GM12878 (cell line): Measurements from ENCODE around the gene B4GALNT2. TPM values are rescaled to one million over a fixed set of nuclear protein-coding genes. Genes with fewer than 3 reads are reported as not detected.

Experiments
- BCLAF1 ChIP-seq: fragments of 450-650 bp; IDR thresholded peaks from 2 replicates; pipeline ENCODE4 v1.6.1; 2017; ENCODE audit warnings: antibody characterized with exemption, mild to moderate bottlenecking, moderate library complexity
- CHD4 ChIP-seq: fragments of 200-600 bp; sonication (generic); IDR thresholded peaks from 2 replicates; pipeline ENCODE4 v1.6.1; 2016; ENCODE audit warnings: mild to moderate bottlenecking
- CTCF ChIP-seq, 3 experiments: IDR thresholded peaks in 2 of 3; conservative IDR thresholded peaks in 1 of 3; 2 replicates each; pipeline ENCODE4 v1.5.1; 2011; ENCODE audit warnings: low read depth in 3 of 3, low read length in 3 of 3, mild to moderate bottlenecking in 3 of 3, control low read depth in 2 of 3, moderate library complexity in 2 of 3, inconsistent platforms in 1 of 3, mixed read lengths in 1 of 3; ENCODE audit not compliant: control insufficient read depth in 2 of 3, insufficient read depth in 1 of 3; ENCODE audit errors: extremely low read depth in 1 of 3
- EZH2 ChIP-seq: IDR thresholded peaks from 2 replicates; pipeline ENCODE4 v1.6.1; 2012; ENCODE audit warnings: low read depth, mild to moderate bottlenecking, control low read depth, inconsistent platforms, low read length, borderline replicate concordance; ENCODE audit not compliant: control insufficient read depth
- FOS ChIP-seq: IDR thresholded peaks from 3 replicates; pipeline ENCODE4 v1.6.1; 2011; ENCODE audit warnings: borderline replicate concordance; ENCODE audit not compliant: insufficient read length; ENCODE audit errors: extremely low read depth
- FOXK2 ChIP-seq: fragments of 450-650 bp; IDR thresholded peaks from 2 replicates; pipeline ENCODE4 v1.6.1; 2017; ENCODE audit warnings: mild to moderate bottlenecking, moderate library complexity
- GABPA ChIP-seq: IDR thresholded peaks from 2 replicates; pipeline ENCODE4 v1.6.1; 2014; ENCODE audit warnings: antibody characterized with exemption, low read depth, mild to moderate bottlenecking, inconsistent platforms
- HDAC2 ChIP-seq: fragments of 200-600 bp; sonication (generic); IDR thresholded peaks from 2 replicates; pipeline ENCODE4 v1.6.1; 2017
- HDGF ChIP-seq: fragments of 450-650 bp; IDR thresholded peaks from 2 replicates; pipeline ENCODE4 v1.6.1; 2016; ENCODE audit warnings: antibody characterized with exemption
- IKZF2 ChIP-seq, 2 experiments: fragments of 450-650 bp; IDR thresholded peaks; 2 replicates each; pipeline ENCODE4 v1.6.1; 2017; ENCODE audit warnings: mild to moderate bottlenecking in 2 of 2, moderate library complexity in 2 of 2
- IRF5 ChIP-seq: fragments of 450-650 bp; IDR thresholded peaks from 2 replicates; pipeline ENCODE4 v1.6.1; 2017; ENCODE audit warnings: borderline replicate concordance
- JUNB ChIP-seq: IDR thresholded peaks from 2 replicates; pipeline ENCODE4 v1.6.1; 2016; ENCODE audit warnings: antibody characterized with exemption, mild to moderate bottlenecking
- JUND ChIP-seq: IDR thresholded peaks from 2 replicates; pipeline ENCODE4 v1.6.1; 2012; ENCODE audit warnings: low read depth, mild to moderate bottlenecking, low read length, improper control_type of control experiment, moderate library complexity
- RFX5 ChIP-seq: IDR thresholded peaks from 2 replicates; pipeline ENCODE4 v1.6.1; 2011; ENCODE audit warnings: low read depth, low read length, improper control_type of control experiment
- SKIL ChIP-seq: fragments of 450-650 bp; IDR thresholded peaks from 2 replicates; pipeline ENCODE4 v1.6.1; 2017; ENCODE audit warnings: mild to moderate bottlenecking, low read depth, inconsistent platforms; ENCODE audit not compliant: poor library complexity, severe bottlenecking
- SMAD1 ChIP-seq: fragments of 450-650 bp; IDR thresholded peaks from 2 replicates; pipeline ENCODE4 v1.6.1; 2018; ENCODE audit warnings: mild to moderate bottlenecking, low read depth; ENCODE audit not compliant: partially characterized antibody
- SMC3 ChIP-seq: IDR thresholded peaks from 2 replicates; pipeline ENCODE4 v1.6.1; 2011; ENCODE audit warnings: low read length, improper control_type of control experiment, borderline replicate concordance
- STAT3 ChIP-seq: IDR thresholded peaks from 2 replicates; pipeline ENCODE4 v1.6.1; 2011; ENCODE audit warnings: low read depth, low read length, improper control_type of control experiment
- TCF12 ChIP-seq: IDR thresholded peaks from 2 replicates; pipeline ENCODE4 v1.6.1; 2011; ENCODE audit warnings: low read depth, mild to moderate bottlenecking, low read length
- ZNF24 ChIP-seq: fragments of 450-650 bp; IDR thresholded peaks from 2 replicates; pipeline ENCODE4 v1.6.1; 2017; ENCODE audit warnings: antibody characterized with exemption, mild to moderate bottlenecking
- polyA plus RNA-seq, 11 experiments: library from polyadenylated mRNA; depleted of rRNA in 4 of 11; unstranded in 6 of 11; stranded (reverse) in 5 of 11; fragments of >200 nt; fragmentation: Nextera tagmentation in 4 of 11; fragmentation: Illumina TruSeq in 1 of 11; extraction: Ambion mirVana in 4 of 11; extraction: Trizol in 1 of 11; gene quantifications; 1 replicate in 1 of 11; 2 replicates in 10 of 11; pipeline versions ENCODE4 v1.2.1 to v1.2.3, GENCODE V29; 2011 to 2016; ENCODE audit warnings: inconsistent platforms in 2 of 11, missing spikeins in 2 of 11, low read depth in 1 of 11
- total RNA-seq, 4 experiments: library from RNA; depleted of rRNA in 3 of 4; stranded (reverse); fragments of >200 nt in 3 of 4; fragmentation: Illumina TruSeq in 1 of 4; extraction: Trizol in 1 of 4; gene quantifications; 2 replicates each; pipeline versions ENCODE4 v1.2.1 to v1.2.3, GENCODE V29; 2013 to 2021

The B4GALNT2 gene
- total and polyA plus RNA-seq, 10 of the 15 experiments (the other 5 are each of a cell fraction or from before 2014, with no cell fraction given), result not detected

GRCh38 chr17:49191917-49192741 is 59.6 kb downstream of the B4GALNT2 start (continued):
- peak; percentile 100 for TF ChIP-seq ZNF24
- no peak for TF ChIP-seq JUND
- TF ChIP-seq FOS, result no peak
- no peak for TF ChIP-seq CHD4
- TF ChIP-seq SMC3, result no peak; the same call in 1 of the 2 replicates
- peak; percentile 32 to 54 (median 37); a peak in 4 of 6 replicates for TF ChIP-seq CTCF (IDR thresholded peaks at IDR 0.05 in 2 of 3, conservative IDR thresholded peaks at IDR 0.05 in 1 of 3; ENCODE audit: control insufficient read depth in 2 of 3, extremely low read depth in 1 of 3, insufficient read depth in 1 of 3, low read depth in 3 of 3, low read length in 3 of 3)
- TF ChIP-seq BCLAF1, result no peak
- TF ChIP-seq SMAD1, result peak; percentile 54
- peak; percentile 77; the same call in 1 of the 2 replicates for TF ChIP-seq GABPA
- no peak for TF ChIP-seq JUNB
- no peak for TF ChIP-seq STAT3
- TF ChIP-seq HDAC2, result 0 out of 2 replicates have a peak, but pooled peaks have one; percentile 63
- peak; percentile 58 to 73 for TF ChIP-seq IKZF2 (IDR thresholded peaks at IDR 0.05)
- peak; percentile 54; the same call in 1 of the 2 replicates for TF ChIP-seq FOXK2
- TF ChIP-seq IRF5, result 0 out of 2 replicates have a peak, but pooled peaks have one; percentile 16
- TF ChIP-seq HDGF, result peak; percentile 37; the same call in 1 of the 2 replicates
- no peak for TF ChIP-seq RFX5
- TF ChIP-seq SKIL, result peak; percentile 75
- TF ChIP-seq EZH2, result no peak
- 0 out of 2 replicates have a peak, but pooled peaks have one; percentile 8 for TF ChIP-seq TCF12
